ENCODE data around the gene CMTM8. TPM values are rescaled to one million over a fixed set of nuclear protein-coding genes. Genes with fewer than 3 reads are reported as not detected.

CMTM8 gene
- total RNA-seq, 6 experiments from 2014 or later: 13.3 to 27.1 (median 20.9) TPM

GRCh38 chr3:32315441-32315840, 77.0 kb downstream of the CMTM8 start:
- Histone ChIP-seq H3K9me3 (no peaks in the 10 kb centered on the region), H3K27ac (no peak overlapping the region), H3K4me3 (no peak overlapping the region), H3K27me3 (no peaks in the 10 kb centered on the region), H3K36me3 (no peaks in the 10 kb centered on the region), H3K4me1 (peaks cover 0 to 3% (median 0%) of the 10 kb centered on the region in 4 donors)
- TF ChIP-seq POLR2A (IDR thresholded peaks at IDR 0.05): no peak
- no peak for TF ChIP-seq CTCF (IDR thresholded peaks at IDR 0.05)
- intact Hi-C loops (cut with DNase I): no loop called here
- ATAC-seq: peak; percentile 44 to 66 (median 60)
- WGBS (ENCODE audit: insufficient coverage, low coverage, low lambda C conversion rate, missing lambda C conversion rate): no CpG with 5 or more reads among the region's 3 CpGs
- DNase-seq: no peak

GRCh38 chr3:32316319-32316718, 77.8 kb downstream of the CMTM8 start:
- no peak for DNase-seq
- no peak for ATAC-seq
- Histone ChIP-seq H3K4me1 (peaks cover 0 to 3% (median 0%) of the 10 kb centered on the region in 4 donors), H3K36me3 (no peaks in the 10 kb centered on the region), H3K27me3 (no peaks in the 10 kb centered on the region), H3K27ac (no peak overlapping the region), H3K4me3 (no peak overlapping the region), H3K9me3 (no peaks in the 10 kb centered on the region)
- intact Hi-C loops (cut with DNase I): no loop called here
- 65% methylated on average over 2 of the region's 2 CpGs for WGBS (ENCODE audit: insufficient coverage, low coverage, low lambda C conversion rate, missing lambda C conversion rate)
- TF ChIP-seq POLR2A (IDR thresholded peaks at IDR 0.05): no peak
- TF ChIP-seq CTCF (IDR thresholded peaks at IDR 0.05): no peak

GRCh38 chr3:32316976-32317375, 78.5 kb downstream of the CMTM8 start:
- Histone ChIP-seq H3K27ac (no peak overlapping the region), H3K4me3 (no peak overlapping the region), H3K9me3 (no peaks in the 10 kb centered on the region), H3K4me1 (peaks cover 0 to 3% (median 0%) of the 10 kb centered on the region in 4 donors), H3K27me3 (no peaks in the 10 kb centered on the region), H3K36me3 (no peaks in the 10 kb centered on the region)
- DNase-seq: no peak
- intact Hi-C loops (cut with DNase I): no loop called here
- ATAC-seq: peak; percentile 27 to 57 (median 42)
- TF ChIP-seq POLR2A (IDR thresholded peaks at IDR 0.05): no peak
- TF ChIP-seq CTCF (IDR thresholded peaks at IDR 0.05): no peak
- WGBS (ENCODE audit: insufficient coverage, low coverage, low lambda C conversion rate, missing lambda C conversion rate): 30% methylated on average over 2 of the region's 2 CpGs

- WGBS (ENCODE audit: insufficient coverage, low coverage, low lambda C conversion rate, missing lambda C conversion rate): 92% methylated on average over 2 of the region's 2 CpGs
- no peak overlapping the region for H3K4me3 ChIP-seq
- no peaks in the 10 kb centered on the region for H3K27me3 ChIP-seq
- no peaks in the 10 kb centered on the region for H3K36me3 ChIP-seq
- TF ChIP-seq CTCF (IDR thresholded peaks at IDR 0.05) (no peak), POLR2A (IDR thresholded peaks at IDR 0.05) (no peak)
- H3K4me1 ChIP-seq: peaks cover 0 to 8% (median 1%) of the 10 kb centered on the region in 4 donors
- no peaks in the 10 kb centered on the region for H3K9me3 ChIP-seq
- ATAC-seq: no peak
- intact Hi-C loops (cut with DNase I): no loop called here
- H3K27ac ChIP-seq: no peak overlapping the region
- DNase-seq: no peak
Measured at GRCh38 chr3:32319607-32320006, 81.1 kb downstream of the CMTM8 start.

- DNase-seq: no peak
- Histone ChIP-seq H3K4me1 (peaks cover 0 to 8% (median 1%) of the 10 kb centered on the region in 4 donors), H3K36me3 (no peaks in the 10 kb centered on the region), H3K27ac (no peak overlapping the region), H3K4me3 (no peak overlapping the region), H3K9me3 (no peaks in the 10 kb centered on the region), H3K27me3 (no peaks in the 10 kb centered on the region)
- intact Hi-C loops (cut with DNase I): no loop called here
- no peak for TF ChIP-seq POLR2A (IDR thresholded peaks at IDR 0.05)
- ATAC-seq: no peak
- 61% methylated on average over 3 of the region's 6 CpGs for WGBS (ENCODE audit: insufficient coverage, low coverage, low lambda C conversion rate, missing lambda C conversion rate)
Measured at GRCh38 chr3:32320080-32320479, 81.6 kb downstream of the CMTM8 start.

All from right lobe of liver (tissue), 6 donors.